ENCODE measurements around the gene F9.

The F9 gene

DNA sequence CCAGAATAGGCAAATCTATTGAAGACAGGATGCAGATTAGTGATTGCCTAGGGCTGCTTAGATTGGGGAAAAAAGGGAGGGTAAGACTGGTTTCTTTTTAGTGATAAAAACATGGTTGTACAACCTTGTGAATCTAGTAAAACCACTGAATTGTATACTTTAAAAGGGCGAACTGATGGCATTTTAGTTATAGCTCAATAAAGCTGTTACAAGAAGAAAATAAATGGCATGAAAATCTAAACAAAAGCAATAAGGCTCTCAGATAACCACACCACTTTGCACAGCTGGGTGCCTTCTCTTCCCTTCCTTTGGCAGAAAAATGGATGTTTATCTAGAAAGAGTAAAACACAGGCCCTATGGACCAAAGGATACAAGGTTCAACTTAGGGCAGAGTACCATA lies 69.6 kb downstream of the F9 start:
- DNase-seq (no peak), ATAC-seq (no peak)
